ENCODE data around the gene VDR.

GRCh38 chr12:47899466-47899865 lies 5.3 kb downstream of the VDR start:
- TF ChIP-seq CTCF (IDR thresholded peaks at IDR 0.05) (no peak), POLR2AphosphoS5 (IDR thresholded peaks at IDR 0.05) (no peak), POLR2A (IDR thresholded peaks at IDR 0.05) (no peak), EP300 (IDR thresholded peaks at IDR 0.05) (no peak)

All from suprapubic skin (tissue), 4 donors.